HG03558 (cell line): ENCODE results near the gene TRABD.

Experiments used
- ATAC-seq: cut with Tn5 transposase; IDR thresholded peaks from one replicate; pipeline ENCODE4 v1.9.1; 2021; ENCODE audit warnings: moderate number of reproducible peaks; ENCODE audit not compliant: unreplicated experiment; ENCODE audit errors: extremely low read depth

TRABD gene

DNA sequence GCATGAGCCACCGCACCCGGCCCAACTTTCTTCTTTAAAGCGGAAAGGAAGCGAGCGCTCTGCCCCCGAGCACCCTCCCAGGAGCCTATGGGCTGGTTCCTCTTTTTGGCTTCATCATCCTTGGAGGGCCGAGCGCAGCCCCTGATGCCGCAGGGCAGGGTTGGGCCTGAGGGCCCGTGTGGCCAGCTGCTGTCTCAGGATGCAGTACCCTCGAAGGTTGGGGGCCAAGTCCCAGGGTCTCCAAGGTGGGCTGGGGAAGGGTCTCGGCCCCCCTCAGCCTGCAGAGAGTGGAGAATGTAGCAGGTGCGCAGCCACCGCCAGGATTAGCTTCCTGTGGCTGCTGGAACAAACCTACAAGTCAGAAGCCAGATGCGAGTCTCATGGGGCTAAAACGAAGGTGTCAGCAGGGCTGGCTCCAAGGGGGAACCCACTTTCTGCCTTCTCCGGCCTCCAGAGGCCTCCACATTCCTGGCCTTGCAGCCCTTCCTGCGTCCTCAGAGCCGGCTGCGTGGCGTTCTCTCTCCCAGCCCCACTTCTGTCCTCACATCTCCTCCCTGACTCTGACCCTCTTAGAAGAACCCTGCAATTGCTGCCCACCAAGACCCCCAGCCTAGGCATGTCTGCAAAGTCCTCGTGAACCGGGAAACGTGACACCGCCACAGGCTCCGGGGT, 12.3 kb upstream of the TRABD start:
- ATAC-seq: no peak

DNA sequence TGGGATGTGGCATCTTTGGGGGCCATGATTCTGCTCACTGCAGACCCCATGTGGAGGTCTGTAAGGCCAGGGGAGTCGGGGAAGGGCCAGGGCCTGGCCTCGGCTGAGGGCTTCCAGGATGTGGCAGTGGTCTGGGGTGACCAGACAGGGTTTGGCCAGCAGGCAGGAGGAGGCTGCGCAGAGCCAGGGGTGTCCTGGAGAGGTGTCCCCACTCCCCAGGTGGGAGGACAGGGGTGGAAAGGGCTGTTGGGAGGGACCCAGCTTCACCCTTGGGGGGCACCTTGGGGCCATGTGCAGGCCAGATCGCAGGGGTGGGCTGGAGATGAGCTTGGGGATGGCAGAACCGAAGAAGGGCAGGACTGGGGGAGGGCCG, 11.7 kb upstream of the TRABD start:
- no peak for ATAC-seq

DNA sequence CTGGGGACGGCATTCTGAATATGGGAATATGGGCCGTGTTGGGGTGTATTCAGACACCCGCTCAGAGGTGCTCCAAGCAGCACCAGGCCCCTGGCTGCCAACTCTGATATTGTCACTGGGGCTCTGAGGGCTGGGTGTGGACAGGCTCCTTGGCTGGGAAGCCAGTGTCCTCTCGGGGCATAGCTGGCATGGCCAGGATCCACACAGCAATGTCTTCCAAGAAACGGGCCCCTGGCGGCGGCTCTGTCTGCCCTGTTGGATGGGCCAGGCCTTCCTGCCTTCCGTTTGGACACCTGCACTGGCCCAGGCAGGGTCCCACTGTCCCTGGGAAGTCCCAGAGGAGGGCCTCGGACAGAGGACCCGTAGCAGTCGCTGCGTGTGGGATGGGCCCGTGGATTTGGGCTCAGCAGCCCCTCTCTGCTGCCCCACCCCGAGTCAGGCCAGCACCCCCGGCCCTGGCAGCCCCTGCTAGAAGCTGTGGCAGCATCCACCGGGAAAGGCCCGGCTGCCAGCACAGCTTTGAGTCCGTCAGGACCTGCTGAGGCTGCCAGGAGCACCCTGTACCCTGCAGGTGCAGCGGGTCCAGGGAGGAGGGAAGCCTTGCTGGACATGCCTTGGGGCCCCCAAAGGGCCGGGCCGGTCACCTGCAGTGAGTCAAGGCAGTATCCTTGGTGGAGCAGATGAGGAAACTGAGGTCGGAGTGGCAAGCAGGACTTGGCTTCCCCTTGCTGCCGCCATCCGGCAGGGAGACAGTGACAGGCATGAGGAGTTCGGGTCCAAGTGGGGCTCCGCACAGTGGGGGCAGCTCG, 11.1 kb upstream of the TRABD start:
- no peak for ATAC-seq

DNA sequence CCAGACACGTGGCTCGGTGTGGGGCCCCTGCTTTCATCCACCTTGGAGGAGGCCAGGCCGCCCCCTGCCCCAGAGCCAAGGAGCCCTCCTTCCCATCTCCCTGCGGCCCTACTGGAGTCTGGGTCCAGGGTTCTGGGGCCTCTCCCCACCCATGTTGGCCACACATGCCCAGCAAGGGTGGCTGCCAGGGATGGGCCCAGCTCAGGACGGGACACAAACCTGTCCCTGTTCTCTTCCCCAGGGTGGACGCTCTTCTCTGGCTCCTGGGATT, 10.6 kb upstream of the TRABD start:
- no peak for ATAC-seq

DNA sequence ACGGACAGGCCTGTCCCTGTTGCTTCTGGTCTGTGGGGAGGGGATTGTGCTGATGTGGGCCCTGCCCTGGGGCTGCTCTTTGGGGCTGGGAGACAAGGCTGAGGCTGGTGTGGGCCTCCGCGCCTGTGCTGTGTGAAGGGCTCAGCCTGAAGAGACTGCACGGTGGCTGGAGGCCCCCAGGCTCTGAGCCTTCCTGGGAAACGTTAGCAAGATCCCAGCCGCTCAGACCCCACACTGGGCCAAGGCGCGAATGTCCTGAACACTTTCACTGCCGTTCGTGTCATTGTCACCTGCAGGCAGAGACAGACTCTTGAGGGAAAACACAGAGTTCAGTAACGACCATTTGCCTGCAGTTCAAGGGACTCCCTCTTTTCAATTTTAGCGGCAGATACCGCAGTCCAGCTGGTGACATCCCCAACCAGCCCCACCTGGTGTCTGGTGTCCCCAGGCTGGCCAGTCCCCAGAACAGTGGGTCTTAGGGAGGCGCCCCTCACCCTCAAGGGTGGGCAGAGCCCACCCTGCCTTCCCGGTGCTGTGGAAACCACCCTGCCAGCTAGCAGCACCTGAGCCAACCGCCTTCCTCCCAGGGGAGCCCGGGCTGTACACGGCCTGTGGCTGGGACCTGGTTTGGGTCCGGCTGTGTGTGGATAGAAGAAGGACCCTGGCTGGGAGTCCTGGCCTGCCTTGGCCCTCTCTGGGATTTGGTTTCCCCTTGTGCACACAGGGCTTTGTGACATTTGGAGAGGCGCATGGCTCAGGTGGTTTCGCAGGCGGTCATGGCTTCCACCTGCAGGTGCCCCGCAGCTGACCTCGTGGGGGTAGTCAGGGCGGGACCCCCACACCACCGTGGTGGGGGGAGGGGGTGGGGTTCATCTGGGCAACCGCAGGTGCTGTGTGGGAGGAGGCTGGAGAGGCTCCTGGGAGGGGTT, 9.5 kb upstream of the TRABD start:
- no peak for ATAC-seq

DNA sequence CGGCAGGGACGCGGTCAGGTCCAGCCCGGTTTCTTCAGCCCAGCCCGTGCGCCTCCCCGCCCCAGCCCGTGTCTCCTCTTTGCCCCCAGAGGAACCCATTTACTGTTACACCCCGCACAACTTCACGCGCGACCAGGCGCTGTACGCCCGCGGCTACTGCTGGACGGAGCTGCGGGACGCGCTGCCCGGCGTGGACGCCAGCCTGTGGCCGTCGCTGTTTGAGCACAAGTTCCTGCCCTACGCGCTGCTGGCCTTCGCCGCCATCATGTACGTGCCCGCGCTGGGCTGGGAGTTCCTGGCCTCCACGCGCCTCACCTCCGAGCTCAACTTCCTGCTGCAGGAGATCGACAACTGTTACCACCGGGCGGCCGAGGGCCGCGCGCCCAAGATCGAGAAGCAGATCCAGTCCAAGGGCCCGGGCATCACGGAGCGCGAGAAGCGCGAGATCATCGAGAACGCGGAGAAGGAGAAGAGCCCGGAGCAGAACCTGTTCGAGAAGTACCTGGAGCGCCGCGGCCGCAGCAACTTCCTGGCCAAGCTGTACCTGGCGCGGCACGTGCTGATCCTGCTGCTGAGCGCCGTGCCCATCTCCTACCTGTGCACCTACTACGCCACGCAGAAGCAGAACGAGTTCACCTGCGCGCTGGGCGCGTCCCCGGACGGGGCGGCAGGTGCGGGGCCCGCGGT, 8.7 kb upstream of the TRABD start:
- no peak for ATAC-seq

DNA sequence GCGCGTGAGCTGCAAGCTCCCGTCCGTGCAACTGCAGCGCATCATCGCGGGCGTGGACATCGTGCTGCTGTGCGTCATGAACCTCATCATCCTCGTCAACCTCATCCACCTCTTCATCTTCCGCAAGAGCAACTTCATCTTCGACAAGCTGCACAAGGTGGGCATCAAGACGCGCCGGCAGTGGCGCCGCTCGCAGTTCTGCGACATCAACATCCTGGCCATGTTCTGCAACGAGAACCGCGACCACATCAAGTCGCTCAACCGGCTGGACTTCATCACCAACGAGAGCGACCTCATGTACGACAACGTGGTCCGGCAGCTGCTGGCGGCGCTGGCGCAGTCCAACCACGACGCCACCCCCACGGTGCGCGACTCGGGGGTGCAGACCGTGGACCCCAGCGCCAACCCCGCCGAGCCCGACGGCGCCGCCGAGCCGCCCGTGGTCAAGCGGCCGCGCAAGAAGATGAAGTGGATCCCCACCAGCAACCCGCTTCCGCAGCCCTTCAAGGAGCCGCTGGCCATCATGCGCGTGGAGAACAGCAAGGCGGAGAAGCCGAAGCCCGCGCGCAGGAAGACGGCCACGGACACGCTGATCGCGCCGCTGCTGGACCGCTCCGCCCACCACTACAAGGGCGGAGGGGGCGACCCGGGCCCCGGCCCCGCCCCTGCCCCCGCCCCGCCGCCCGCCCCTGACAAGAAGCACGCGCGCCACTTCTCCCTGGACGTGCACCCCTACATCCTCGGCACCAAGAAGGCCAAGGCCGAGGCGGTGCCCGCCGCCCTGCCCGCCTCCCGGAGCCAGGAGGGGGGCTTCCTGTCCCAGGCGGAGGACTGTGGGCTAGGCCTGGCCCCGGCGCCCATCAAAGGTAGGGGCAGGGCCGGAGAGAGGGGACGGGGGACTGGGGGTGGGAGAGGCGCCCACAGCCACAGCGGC, 7.9 kb upstream of the TRABD start:
- ATAC-seq: no peak

DNA sequence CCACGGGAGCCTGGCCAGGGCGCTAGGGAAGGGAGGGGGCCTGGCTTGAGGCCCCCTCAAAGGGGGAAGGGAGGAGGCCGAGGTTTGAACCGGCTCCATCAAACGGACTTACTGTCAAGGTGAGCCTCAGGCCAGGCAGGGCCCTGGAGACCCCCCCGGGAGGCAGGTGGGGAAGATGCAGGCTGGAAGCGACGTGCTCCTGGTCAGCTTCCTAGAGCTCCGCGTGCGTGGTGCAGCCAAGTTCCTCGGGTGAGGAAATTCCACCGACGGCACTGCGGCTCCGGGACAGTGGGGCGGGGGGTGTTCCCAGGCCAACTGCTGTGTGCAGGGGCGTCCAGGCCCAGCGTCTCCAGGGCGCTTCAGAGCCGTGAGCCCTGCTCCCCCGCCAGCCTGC, 7.2 kb upstream of the TRABD start:
- ATAC-seq: no peak

DNA sequence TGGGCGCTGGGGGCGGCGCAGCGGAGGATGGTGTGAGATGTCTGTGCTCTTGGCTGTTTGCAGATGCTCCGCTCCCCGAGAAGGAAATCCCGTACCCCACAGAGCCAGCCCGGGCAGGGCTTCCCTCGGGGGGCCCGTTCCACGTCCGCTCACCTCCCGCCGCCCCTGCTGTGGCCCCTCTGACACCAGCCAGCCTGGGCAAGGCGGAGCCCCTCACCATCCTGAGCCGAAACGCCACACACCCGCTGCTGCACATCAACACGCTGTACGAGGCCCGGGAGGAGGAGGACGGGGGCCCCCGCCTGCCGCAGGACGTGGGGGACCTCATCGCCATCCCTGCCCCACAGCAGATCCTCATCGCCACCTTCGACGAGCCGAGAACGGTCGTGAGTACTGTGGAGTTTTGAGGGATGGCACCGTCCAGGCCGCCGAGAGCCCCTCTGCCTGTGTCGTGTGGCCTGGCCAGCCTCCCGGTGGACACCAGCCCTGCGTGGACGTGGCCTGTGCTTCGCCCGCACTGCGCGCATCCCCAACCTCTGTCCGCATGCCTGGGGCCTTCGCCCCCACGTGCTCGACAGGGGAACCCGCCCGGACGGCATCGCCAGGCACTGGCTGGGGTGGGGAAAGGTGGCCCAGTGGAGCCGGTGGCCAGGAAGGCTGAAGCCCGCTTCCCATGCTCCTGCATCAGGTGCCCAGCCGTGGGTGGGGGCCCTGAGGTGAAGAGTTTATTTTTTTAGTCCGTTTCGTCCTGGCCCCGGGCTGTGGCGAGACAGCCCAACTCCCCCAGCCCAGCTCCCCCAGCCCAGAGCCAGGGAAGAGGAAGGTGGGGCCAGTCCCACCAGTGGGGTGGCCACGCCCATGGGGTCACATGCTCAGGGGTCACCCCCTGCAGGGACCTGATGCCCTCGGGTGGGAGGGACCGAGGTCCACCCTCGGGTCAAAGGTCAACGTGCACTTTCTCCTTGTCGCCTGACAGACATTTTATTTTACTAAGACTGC, 6.5 kb upstream of the TRABD start:
- no peak for ATAC-seq

DNA sequence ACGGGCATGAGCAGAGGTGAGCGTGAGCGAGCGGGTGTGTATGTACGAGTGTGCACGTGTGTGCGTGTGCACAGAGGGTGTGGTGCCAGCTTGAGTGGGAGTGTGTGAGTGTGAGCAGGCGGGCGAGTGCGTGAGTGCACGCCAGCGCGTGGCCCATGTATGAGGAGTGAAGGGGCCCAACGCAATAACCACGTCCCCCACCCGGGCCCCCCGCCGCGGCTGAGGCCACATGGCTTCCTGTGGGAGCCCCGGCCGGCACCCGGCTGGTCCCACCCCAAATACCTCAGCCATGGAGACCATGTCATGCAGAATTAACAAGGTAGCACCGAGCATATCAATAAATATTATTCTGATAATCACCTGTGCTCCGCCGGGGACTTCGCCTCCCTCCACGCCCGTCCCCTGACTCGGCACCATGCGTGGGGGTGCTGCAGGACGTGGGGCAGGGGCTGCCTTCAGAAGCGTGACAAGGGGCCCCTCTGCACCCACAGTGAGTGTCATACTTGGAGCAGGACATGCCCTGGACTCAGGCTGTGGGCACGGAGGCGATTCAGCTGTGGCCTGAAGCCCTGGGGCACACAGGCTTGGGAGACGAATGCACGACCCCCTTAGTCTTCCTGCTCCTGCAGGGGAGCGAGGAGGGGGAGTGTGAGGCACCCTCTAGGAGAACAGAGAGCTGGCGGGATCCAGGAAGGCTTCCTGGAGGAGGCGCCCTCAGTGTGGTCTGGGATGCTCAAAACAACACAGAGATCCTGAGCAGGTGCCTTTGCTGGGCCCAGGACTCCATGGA, 5.6 kb upstream of the TRABD start:
- ATAC-seq: no peak

DNA sequence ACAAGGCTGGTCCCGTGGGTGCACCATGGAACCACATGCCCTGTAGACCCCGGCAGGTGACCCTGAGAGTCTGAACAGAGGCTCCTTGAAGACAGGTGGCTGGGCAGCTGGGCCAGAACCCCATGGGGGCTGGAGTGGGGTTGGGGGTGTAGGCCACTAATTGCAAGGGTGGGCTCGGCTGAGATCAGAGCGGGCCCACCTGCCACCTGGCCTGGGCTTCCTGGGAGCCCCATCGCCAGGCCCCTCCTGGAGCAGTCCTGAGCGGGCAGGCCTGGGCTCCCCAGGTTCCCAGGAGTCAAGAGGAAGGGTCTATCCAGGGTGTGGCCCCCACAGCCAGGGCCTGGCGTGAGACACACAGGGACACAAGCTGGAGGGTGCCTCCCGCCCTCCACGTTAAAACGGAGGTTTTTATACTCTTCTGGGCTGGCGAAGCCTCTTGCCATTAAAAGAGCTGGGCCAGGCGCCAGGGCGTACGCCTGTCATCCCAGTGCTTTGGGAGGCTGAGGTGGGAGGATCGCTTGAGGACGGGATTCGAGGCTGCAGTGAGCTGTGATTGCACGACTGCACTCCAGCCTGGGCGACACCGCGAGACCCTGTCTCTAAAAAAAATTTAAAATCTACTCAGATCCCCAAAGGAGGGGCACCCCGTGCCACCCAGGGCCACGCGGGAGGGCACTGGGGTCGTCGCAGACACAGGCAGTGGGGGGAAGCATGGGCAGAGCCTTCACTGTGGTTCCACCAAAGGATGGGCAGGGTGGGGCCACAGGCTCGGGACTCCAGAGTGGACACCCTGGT, 4.8 kb upstream of the TRABD start:
- ATAC-seq: no peak

DNA sequence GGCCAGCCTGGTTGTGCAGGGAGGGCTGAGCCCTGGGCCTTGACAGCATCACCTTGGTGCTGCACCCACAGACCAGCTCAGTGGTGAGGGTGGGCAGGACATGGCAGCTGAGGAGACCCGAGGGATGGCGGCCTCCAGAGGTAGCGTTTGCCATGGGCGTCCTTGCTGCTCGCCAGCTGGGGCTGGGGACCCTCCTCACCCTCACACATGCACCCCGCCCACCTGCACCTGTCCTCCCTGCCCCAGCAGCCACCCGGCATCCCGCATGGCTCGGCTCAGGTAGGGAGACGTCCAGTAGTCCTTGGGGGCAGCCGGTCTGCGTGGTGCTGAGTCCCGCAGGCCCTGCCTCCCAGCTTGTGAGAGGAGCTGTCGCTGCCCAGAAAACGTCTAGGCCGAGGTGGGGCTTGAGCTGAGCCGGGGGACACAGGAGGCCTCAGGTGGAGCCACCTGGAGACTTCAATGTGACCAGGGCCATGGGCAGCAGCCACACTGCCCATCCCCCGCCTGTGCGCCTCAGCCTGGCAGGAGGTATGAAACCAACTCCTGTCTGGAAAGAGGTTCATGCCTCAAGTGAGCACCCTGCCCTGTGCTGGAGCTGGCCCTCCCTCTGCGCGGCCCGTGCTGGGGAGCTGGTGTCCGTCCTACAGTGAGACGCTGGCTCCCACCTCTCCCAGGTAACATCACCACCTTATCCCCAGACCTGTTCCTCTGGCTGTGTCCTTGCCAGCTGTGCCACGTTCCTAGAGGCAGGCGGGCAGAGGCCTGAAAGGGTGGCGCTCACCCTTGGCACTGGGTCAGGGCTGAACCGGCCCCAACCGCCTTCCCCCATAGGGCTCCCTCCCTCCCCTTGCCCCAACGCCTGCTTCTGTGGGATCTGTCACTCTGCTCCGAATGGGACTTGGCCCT, 3.3 kb upstream of the TRABD start:
- no peak for ATAC-seq

DNA sequence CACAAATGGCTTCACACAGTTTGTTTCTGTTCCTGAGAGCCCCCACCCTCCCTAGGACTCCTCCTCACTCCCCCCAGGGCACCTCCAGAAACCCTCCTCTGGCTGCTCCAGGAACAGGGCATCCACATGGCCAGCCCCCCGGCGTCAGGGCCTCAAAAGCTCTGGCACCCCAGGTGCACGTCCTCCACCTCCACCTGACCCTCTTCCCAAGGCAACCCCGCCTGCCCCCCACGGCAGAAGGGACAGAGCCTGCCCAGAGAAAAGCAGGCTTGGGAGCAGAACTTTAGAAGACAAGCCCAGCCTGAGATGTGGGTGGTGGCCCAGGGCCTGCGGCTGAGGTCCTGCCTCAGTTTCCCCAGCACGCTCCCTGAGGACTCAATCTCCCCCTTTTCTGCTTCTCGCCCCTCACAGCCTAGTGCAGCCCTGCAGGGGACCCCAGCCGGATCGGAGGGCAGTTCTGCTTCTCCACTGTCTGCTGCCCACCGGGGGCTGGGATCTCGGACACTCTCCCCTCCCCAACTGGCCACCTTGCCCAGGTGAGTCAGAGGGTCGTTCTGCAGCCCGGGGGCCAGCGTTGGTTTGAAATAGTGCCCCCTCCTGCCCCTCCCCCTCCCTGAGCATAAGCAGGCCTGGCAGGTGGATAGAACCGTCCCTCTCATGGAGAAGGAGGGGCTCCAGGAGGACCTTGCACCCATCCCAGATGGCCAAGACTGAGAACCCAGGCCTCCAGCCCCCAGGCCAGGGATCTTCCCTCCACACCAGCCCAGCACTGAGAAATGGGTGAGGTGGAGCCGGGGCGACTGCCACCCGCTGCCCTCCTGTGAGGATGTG, 2.4 kb upstream of the TRABD start:
- no peak for ATAC-seq

DNA sequence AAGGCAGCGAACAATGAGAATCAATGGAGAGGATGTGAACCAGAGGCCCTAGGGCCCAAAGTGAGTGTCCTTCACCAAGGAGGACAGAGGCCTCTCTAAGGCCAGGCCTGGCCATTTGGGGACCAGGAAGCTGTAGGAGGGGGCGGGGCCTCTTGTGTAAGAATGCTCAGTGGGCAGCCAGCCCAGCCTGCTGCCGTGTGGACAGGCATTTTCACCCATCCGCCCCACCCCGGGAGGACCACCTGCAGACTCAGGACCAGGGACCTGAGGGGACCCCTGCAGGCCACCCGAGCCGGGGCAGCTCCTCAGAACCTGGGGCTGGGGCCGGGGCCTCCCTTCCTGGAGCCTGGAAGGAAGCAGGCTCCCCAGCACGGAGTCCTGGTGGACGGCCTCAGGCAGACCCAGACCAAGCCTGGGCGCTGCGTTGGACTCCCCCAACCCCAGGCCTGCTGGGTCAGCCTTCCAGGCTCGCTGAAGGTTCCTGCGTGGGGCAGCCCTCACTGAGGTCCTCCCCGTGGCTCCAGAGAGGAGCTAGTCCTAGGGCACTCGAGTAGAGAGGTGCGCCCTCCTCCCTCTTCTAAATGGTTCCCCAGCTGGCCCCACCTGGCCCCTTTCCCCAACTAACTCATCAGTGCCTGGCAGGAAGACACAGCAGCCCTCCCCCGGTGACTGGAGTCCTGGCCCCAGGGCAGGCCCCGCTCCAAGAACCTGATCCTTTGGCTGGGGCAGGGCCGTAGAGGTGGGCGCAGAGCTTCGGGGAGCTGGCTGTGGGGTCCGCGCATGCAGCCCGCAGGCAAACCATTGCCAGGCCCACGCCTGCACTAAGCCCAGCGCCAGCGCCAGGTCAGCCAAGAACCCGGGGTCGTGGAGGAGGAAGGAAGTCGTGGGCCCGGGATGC, 1.5 kb upstream of the TRABD start:
- no peak for ATAC-seq
